OCI-LY1 (cell line): ENCODE measurements around the gene KCNA5.

Experiments used
- H2AFZ ChIP-seq: fragments of 200-600 bp; sonication (generic), shearing (Covaris generic); 2 replicates; pipeline ENCODE4 v1.6.0; 2014; ENCODE audit warnings: antibody characterized with exemption, mild to moderate bottlenecking, low read length
- H3F3A ChIP-seq: fragments of 200-600 bp; sonication (generic), shearing (Covaris generic); 2 replicates; pipeline ENCODE4 v1.6.0; 2014; ENCODE audit warnings: mild to moderate bottlenecking, antibody characterized with exemption, low read length, moderate library complexity; ENCODE audit not compliant: insufficient read depth
- H3K27ac ChIP-seq: fragments of 200-600 bp; sonication (generic); 2 replicates; pipeline ENCODE4 v1.5.1; 2014; ENCODE audit warnings: low read length, mixed run types, mild to moderate bottlenecking, low read depth; ENCODE audit not compliant: poor library complexity, severe bottlenecking
- H3K27me3 ChIP-seq: fragments of 200-600 bp; sonication (generic); 2 replicates; pipeline ENCODE4 v1.6.0; 2014; ENCODE audit warnings: antibody characterized with exemption, mild to moderate bottlenecking, low read length, moderate library complexity; ENCODE audit not compliant: insufficient read depth
- H3K36me3 ChIP-seq: fragments of 200-600 bp; sonication (generic); 2 replicates; pipeline ENCODE4 v1.6.1; 2014; ENCODE audit warnings: mild to moderate bottlenecking, antibody characterized with exemption, low read length, moderate library complexity, mixed read lengths; ENCODE audit not compliant: insufficient read depth
- H3K4me1 ChIP-seq: fragments of 200-600 bp; sonication (generic); 2 replicates; pipeline ENCODE4 v1.5.1; 2014; ENCODE audit warnings: mild to moderate bottlenecking, low read length, moderate library complexity; ENCODE audit not compliant: insufficient read depth, severe bottlenecking
- H3K4me2 ChIP-seq: fragments of 200-600 bp; sonication (generic), shearing (Covaris generic); 2 replicates; pipeline ENCODE4 v1.6.1; 2014; ENCODE audit warnings: low read length
- H3K4me3 ChIP-seq: fragments of 200-600 bp; sonication (generic); 2 replicates; pipeline ENCODE4 v1.5.1; 2014; ENCODE audit warnings: low read length, low read depth, mild to moderate bottlenecking, mixed read lengths; ENCODE audit not compliant: poor library complexity, severe bottlenecking
- H3K79me2 ChIP-seq: fragments of 200-600 bp; shearing (Covaris generic); 2 replicates; pipeline ENCODE4 v1.6.1; 2016; ENCODE audit warnings: mixed run types, low read length, mixed read lengths; ENCODE audit not compliant: insufficient read depth
- H3K9ac ChIP-seq: fragments of 200-600 bp; sonication (generic), shearing (Covaris generic); 2 replicates; pipeline ENCODE4 v1.6.1; 2014; ENCODE audit warnings: mild to moderate bottlenecking, low read length, mixed read lengths
- H3K9me2 ChIP-seq: fragments of 200-600 bp; sonication (generic), shearing (Covaris generic); 2 replicates; pipeline ENCODE4 v1.6.1; 2014; ENCODE audit warnings: low read depth, mild to moderate bottlenecking, low read length, mixed read lengths
- H3K9me3 ChIP-seq: fragments of 200-600 bp; shearing (Covaris generic); 2 replicates; pipeline ENCODE4 v1.6.1; 2014; ENCODE audit warnings: low read length, mixed read lengths
- H4K20me1 ChIP-seq: fragments of 200-600 bp; sonication (generic), shearing (Covaris generic); 2 replicates; pipeline ENCODE4 v1.6.0; 2016; ENCODE audit warnings: mild to moderate bottlenecking, low read length; ENCODE audit not compliant: insufficient read depth
- CTCF ChIP-seq: fragments of 200-600 bp; sonication (generic), shearing (Covaris generic); IDR thresholded peaks from 2 replicates; pipeline ENCODE4 v1.5.1; 2017; ENCODE audit warnings: mild to moderate bottlenecking, antibody characterized with exemption, low read length, moderate library complexity, mixed read lengths
- EZH2 ChIP-seq: fragments of 200-600 bp; sonication (generic), shearing (Covaris generic); IDR thresholded peaks from 2 replicates; pipeline ENCODE4 v1.8.0; 2017; ENCODE audit warnings: borderline replicate concordance, mixed run types, mild to moderate bottlenecking, antibody characterized with exemption, low read length, moderate library complexity, mixed read lengths

Gene KCNA5

GRCh38 chr12:5038781-5039311, 4.8 kb upstream of the KCNA5 start:
- no peak overlapping the region for H3K4me3 ChIP-seq
- no peaks in the 10 kb centered on the region for H3K9me3 ChIP-seq
- no peaks in the 10 kb centered on the region for H3F3A ChIP-seq
- H2AFZ ChIP-seq, result no peak overlapping the region
- 0 out of 2 replicates have a peak, but pooled peaks cover 7% of the 10 kb centered on the region for H3K27me3 ChIP-seq
- no peak for TF ChIP-seq CTCF
- no peak for TF ChIP-seq EZH2
- H3K9ac ChIP-seq, result no peak overlapping the region
- H3K4me2 ChIP-seq, result no peak overlapping the region
- no peaks in the 10 kb centered on the region for H3K79me2 ChIP-seq
- H3K9me2 ChIP-seq, result no peaks in the 10 kb centered on the region
- H3K4me1 ChIP-seq, result no peaks in the 10 kb centered on the region
- H3K27ac ChIP-seq, result no peak overlapping the region
- H4K20me1 ChIP-seq, result no peaks in the 10 kb centered on the region
- no peaks in the 10 kb centered on the region for H3K36me3 ChIP-seq

GRCh38 chr12:5039815-5040214, 3.9 kb upstream of the KCNA5 start:
- Histone ChIP-seq H3K4me2 (no peak overlapping the region), H3K27ac (no peak overlapping the region), H3K9me2 (no peaks in the 10 kb centered on the region), H3K27me3 (0 out of 2 replicates have a peak, but pooled peaks cover 4% of the 10 kb centered on the region), H3F3A (no peaks in the 10 kb centered on the region), H2AFZ (no peak overlapping the region), H3K9me3 (no peaks in the 10 kb centered on the region), H3K4me3 (no peak overlapping the region), H3K79me2 (no peaks in the 10 kb centered on the region), H4K20me1 (no peaks in the 10 kb centered on the region), H3K9ac (no peak overlapping the region), H3K4me1 (no peaks in the 10 kb centered on the region), H3K36me3 (no peaks in the 10 kb centered on the region)
- TF ChIP-seq CTCF (no peak), EZH2 (no peak)

DNA sequence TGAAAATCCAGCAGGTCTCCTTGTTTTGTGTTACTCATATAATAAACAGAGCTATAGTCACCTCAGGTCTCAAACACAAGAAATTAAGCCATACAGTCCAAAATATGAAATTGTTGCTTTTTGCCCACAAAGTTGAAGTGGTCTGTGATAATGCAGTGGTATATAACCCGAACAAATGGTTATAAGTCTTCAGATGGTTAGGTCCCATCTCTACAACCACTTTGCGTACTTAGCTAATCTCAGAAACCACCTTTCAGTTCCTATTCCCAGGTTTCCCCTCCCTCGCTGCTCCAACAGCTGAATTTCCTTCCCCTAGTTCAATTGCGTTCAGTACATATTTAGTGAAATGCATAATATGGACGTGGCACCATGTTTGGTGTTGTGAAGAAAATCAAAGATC, 3.3 kb upstream of the KCNA5 start:
- no peak overlapping the region for H2AFZ ChIP-seq
- no peak overlapping the region for H3K9ac ChIP-seq
- H3K9me3 ChIP-seq, result no peaks in the 10 kb centered on the region
- H3K9me2 ChIP-seq, result no peaks in the 10 kb centered on the region
- no peaks in the 10 kb centered on the region for H4K20me1 ChIP-seq
- 0 out of 2 replicates have a peak, but pooled peaks cover 4% of the 10 kb centered on the region for H3K27me3 ChIP-seq
- no peak overlapping the region for H3K4me3 ChIP-seq
- H3K4me2 ChIP-seq, result no peak overlapping the region
- no peaks in the 10 kb centered on the region for H3F3A ChIP-seq
- no peaks in the 10 kb centered on the region for H3K36me3 ChIP-seq
- TF ChIP-seq CTCF (no peak), EZH2 (no peak)
- no peak overlapping the region for H3K27ac ChIP-seq
- H3K79me2 ChIP-seq, result no peaks in the 10 kb centered on the region
- no peaks in the 10 kb centered on the region for H3K4me1 ChIP-seq
